Stimulated activated CD4-positive, alpha-beta T cell treated with anti-CD3 and anti-CD28 coated beads, Interleukin-15, amount 100 ng/mL, for 48 hours (primary cell): Measurements from ENCODE around the gene WWOX.

Source experiments
- DNase-seq, 2 donors: peaks; one replicate each; pipeline ENCODE4 v3.0.0-alpha.2; 2020; ENCODE audit warnings: low read depth in 2 of 2

WWOX gene

DNA sequence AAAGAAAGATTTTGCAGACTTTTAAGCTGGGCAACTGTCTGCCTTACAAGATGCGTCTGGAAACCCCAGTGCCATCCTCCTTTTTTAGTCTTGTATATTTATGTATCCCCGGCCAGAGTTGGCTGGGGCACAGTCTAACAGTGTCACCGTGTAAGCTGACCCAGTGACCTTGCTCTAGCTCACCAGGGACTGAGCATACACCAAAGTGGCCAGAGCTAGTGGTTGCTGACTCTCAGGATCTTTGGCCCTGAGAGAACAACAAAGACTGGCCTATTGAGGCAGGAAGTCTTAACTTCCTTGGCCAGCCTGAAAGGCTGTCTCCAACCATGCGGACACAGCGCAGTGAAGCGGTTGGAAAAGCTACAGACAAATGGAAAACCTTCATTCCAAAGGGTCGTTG, 745.2 kb downstream of the WWOX start:
- DNase-seq: no peak

DNA sequence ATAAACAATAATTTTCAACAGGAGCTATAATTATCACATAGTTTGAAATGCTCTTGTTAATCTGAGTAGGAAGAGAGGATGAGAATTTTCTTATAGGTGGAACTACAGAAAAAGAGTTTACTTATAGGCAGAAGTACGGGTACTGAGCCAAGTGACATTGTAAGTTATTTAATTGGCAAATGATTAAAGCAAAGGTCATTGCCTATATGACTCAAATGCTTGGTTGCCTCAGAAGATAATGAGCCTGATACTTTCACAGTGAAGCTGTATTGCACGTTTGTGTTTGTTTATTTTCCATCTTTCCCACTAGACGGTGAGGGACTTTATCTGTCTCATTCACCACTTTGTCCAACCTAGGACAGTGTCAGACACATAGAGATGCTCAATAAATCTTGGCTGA, 751.8 kb downstream of the WWOX start:
- no peak for DNase-seq

DNA sequence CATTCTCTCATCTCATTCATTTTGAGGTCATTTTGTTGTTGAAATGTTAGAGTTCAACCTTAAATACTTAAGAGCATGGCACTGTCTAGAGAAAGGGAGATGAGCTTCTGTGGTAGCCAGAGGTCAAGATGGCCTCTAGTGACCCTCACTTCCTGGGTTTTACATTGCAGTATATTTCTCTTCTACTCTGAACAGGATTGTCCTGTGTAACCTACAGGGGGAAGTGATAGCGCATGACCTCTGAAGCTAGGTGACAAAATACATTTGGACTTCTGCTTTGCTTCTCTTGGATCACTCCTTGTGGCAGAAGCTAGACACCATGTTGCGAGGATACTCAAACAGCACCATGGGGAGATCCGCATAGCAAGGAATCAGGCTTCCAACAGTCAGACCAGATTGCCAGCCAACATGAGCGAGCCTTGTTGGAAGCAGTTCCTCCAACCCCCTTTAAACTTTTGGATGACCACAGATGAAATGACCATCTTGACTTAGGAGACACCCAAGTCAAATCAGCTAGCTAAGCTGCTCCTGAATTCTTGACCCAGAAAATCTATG, 752.7 kb downstream of the WWOX start:
- DNase-seq: no peak

DNA sequence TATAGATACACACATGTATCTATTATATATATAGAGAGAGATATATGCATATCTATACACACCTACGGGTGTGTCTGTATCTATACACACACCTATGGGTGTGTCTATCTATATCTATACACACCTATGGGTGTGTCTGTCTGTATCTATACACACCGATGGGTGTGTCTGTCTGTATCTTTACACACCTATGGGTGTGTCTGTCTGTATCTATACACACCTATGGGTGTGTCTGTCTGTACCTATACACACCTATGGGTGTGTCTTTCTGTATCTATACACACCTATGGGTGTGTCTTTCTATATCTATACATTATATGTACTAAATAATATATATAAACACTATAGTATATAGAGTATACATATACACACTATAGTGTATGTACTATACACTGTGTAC, 762.6 kb downstream of the WWOX start:
- DNase-seq: no peak

DNA sequence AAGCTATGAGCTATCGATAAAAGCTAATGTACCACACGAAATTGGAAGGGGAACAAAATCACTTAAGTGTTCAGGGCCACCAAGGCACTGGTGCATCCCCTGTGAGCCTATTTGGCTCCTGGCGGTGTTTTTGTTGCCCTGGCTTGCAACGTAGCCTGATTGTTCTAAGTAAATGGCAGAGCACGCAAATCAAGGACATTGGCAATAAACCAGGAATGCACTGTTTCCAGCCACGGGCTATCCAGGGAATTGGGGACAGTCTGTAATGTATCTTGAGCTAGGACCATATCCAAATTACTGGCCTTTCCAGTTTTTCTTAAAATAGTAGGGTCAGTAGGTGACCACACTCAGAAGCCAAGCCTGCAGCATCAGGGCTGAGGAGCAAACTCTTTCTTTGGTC, 767.1 kb downstream of the WWOX start:
- DNase-seq: no peak

DNA sequence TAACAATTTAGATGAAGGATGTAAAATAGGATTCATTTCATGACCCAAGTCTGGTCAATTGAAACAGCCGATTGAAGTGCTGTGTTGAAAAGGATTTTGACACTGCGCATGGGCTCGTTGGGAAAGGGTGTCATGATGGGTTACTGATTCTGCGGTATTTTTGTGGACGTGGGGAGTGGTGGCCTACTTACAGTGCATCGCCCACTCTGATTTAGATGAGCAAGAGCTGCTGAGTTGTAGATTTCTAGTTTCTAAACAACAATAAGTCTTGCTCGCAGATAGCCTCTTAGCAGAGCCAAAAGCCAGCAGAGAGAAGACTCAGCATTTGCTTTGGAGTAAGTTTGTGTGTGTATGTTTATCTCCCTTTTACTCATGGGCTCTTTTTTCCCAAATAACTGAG, 770.0 kb downstream of the WWOX start:
- no peak for DNase-seq

DNA sequence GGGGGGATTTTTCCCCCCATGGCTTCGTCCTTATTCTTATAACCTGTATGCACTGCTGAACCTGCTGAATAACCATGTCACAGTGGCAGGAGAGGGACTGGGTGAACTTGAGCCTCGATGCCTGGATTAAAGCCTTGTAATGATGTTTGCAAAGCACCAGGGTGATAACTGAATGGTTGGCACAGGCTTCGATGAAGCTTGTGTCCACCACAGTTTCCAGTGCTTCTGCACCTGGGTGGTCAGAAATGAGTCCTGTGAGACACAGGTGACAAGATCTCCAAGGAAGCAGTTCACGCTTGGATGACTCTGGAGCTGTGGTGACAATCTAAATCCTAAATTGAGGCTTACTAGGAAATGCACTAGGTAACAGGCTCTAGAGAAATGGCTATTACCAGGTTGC, 771.8 kb downstream of the WWOX start:
- DNase-seq: no peak

DNA sequence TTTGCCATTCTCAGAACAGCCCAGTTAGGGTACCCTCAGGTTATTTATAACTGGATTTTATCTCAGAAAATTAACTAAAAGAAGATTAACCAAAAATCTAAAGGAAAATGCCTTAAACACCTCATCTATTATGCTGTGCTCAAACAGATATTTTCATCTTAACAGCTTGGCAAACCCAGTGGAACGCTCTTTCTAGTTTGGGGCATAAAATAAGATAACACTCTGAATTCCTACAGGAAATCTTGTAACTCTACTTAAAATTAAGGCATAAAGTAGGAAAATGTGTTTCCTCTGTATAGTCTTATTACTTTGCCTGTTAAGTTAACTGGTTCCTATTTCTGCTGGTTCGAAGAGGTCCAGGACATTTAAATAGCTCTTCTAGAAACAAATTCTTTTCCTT, 777.2 kb downstream of the WWOX start:
- DNase-seq: no peak

DNA sequence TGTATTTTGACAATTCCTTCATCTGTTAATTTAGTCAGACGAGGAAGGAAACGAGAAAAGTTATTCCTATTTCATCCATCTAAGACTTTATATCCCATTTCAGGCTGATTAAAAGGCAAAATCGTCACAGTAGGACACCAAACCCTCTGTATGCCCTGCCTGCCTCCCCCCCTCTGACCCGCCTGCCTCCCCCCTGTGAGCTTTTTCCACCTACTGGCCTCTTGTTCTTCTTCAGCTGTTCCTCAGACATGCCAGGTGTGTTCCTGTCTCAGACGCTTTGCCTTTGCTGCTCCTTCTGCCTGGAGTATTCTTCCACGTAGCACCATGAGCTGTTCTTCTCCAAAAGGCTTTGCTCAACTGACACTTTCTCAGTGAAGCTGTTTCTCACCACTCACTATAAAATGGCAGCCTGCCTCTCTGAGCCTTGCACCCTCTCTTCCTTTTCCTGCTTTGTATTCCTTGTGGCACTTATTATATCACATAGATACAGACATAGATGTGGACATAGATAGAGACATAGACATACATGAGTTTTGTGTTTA, 777.7 kb downstream of the WWOX start:
- no peak for DNase-seq

DNA sequence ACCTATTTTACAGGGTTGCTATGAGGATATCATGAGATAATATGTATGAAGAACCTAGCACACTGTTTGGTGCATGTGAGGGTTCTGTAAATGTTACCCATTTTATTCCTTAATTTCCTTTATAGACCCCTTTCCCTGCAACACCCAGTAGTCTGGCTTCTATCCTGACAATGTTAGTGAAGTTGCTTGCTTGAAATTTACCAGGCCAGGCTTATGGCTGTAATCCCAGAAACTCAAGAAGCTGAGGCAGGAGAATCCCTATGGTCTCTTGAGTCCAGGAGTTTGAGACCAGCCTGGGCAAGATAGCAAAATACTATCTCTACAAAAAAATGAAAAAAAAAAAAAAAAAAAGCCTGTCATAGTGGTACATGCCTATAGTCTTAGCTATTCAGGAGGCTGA, 779.1 kb downstream of the WWOX start:
- no peak for DNase-seq

DNA sequence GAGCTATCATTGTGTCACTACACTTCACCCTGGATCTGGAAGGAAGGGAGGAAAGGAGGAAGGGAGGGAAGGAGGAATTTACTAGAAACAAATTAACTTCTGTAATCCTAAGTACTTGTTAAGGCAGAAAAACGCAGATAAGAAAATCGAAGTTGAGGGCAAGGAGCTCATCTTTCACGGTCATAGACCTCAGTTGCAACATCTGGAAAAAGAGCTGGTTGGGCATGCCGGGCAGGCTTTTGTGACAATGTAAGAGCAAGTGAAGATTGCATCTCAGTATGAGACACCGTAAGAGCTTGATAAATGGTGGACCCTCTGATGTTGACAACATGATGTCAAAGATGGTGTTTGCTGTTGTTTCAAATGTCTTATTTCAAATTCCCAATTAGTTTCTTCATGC, 779.6 kb downstream of the WWOX start:
- no peak for DNase-seq

DNA sequence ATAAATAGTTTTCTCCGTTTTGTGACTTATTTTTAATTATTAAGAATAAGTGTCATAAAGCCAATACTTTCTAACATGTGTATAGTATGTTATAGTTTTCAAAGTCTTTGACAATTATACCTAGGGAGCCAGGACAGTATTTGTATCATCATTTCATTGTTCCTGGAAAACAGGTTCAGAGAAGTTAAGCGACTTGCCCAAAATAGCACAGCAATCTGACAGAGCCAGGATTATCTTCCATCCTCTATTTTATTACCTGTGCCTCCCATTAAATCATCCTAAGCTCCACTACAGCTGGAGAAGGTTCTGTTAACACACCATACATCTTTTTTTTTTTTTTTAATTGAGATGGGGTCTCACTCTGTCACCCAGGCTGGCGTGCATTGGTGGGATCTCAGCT, 782.7 kb downstream of the WWOX start:
- DNase-seq: no peak

DNA sequence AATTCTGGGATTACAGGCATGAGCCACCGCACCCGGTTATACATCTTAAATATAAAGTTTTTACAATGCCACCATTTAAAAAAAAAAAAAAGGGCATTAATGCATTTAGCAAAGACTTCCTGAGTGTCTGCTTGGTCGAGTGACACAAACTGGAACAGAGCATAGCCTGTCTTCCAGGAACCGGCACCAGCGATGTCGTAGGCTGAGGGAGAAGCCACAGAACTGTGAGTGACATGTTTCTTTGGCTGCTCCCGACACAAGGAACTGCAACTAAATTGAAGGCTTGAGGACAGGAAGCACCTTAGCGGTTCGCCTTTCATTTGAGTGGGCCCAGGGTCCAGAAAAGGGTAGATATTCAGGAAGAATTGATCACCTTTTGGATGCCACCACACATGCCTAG, 783.3 kb downstream of the WWOX start:
- DNase-seq: no peak

DNA sequence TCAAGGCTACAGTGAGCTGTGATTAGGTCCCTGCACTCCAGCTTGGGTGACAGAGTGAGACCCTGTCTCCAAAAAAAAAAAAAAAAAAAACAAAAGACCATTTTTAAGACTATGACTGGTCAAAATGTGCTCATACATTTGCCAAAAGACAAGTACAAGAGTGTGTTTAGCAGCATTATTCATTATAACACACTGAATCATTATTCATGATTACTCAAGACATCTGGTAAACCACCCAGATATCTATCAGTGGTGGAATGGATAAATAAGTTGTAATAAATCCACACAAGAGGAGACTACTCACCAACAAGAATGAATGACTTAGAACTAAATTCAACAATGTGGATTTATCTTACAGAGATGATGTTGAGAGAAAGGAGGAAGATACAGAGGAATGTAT, 784.8 kb downstream of the WWOX start:
- no peak for DNase-seq

DNA sequence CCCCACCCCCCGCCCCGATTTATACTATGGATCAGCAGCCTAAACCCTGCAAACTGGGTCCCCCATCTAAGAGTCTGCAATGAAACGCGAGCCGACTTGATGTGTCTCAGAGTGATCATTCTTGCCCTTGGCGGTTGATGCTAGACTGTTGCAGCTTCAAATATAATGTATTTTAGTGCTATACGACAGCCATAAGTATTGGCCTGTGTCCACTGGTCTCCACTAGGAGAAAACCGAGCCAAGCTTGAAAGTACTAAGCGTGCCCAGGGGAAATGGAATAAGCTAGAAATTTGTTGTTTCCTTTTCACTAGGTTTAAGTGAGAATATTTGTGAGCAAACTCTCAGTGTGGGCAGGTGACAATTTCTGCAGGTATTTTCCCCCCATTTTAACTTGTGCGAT, 789.9 kb downstream of the WWOX start:
- DNase-seq: no peak

DNA sequence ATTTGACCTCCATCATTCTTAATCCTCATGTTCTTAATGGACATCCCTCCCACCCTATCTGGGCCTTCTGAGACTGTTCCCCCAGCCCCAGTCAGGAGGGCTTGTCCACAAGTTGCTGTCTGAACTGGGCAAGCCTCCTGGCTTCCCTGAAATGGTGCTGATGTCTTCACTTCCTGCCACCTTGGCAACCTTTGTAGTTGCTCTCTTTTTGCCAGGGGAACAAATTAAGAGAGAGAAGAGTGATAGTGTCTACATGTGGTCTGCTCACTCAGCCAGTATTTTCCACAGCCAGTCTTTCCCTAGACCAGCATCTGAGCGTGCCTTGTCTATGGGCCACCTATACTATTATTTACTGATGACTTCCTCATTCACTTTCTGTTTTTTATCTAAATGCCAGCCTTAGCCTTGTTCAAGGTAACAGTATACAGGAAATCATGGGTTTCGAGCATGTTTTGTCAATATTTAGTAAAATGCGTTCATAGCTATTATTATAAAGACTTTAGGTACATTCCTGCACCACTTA, 791.0 kb downstream of the WWOX start:
- DNase-seq: no peak

DNA sequence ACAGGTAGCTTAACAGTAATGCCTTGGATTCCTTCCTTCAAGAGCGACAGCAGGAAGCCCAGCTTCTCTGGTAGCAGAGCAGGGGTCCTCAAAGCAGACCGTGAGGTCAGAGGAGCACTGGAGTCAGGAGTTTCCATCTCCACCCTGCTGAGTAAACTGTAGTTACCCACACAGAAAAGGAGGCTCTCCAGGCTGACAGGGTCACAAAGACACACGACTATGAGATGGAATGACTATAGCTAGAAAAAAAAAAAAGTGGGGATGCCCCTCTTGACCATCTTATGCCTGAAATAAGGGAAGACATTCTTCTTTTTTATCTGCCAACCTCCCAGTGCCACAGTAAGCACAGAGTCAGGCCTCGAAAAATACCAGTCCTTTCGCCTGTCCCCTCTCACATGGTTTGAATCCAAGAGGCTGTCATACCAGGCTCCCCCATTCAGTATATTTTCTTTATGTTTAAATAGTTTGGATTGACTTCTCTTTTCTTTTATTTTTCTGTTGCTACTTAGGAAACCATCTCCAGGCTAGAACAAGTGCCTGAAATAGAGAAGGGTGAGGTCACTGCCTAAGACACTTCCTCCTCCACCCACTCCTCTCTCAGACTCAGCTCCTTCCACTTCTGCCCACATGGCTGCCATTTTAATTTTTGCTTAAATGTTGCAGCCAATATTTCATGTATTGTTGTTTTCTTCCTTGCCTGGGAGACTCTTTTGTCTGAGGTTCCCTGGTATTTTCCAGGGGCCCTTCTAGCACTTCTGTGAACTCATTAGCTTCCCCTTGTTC, 793.7 kb downstream of the WWOX start:
- DNase-seq: no peak

DNA sequence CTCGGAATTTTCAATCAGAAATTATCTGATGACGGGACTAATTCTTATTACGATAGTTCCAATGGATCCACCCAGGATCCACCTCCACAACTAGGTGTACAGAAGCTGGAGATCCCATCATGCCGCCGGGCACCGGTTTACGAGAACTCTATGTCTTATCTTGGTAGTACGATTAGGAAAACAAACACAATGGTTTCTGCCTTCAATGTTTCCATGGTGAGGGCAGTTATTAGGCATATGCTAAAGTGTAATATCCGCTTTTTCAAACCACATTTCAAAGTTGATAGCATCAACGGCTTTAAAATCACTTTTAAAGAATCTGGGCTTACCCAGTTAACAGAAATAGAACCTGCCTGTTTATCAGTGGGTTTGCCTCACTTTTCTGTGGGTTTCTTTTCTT, 795.4 kb downstream of the WWOX start:
- no peak for DNase-seq

DNA sequence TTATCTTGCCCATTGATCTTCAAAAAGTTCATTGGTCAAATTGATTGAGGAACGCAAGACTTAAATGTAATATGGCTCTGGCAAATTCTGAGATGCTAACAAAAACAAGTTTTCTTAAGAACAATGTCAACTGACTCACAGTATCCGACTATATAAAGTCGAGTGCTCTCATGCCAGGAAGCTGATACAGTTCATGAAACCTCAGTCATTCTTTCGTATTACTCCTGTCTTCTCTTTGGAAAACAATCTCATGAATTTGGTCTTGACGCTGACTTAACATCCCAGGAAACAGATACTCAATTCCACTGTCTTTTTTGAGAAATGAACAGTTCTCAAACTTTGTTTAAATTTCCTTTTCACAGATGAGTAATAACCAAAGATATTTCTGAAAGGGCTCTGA, 796.2 kb downstream of the WWOX start:
- DNase-seq: no peak

DNA sequence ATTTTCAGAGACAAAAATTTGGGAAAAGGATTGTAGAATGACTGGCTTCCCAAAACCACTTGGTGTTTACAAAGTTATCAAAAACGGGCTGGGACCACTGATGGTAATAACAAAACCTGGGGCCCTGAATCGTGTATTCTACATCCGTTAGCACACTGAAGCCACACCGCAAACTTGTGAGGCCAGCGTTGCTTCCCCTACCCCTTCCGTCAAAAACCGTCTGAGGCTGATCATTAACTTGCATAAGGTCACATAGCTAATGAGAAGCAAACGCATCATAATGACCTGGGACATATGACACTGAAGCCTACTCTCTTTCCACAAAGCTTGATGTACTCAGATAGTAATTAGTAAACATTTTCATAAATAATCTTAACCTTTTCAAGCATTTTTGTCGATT, 796.8 kb downstream of the WWOX start:
- DNase-seq: no peak

DNA sequence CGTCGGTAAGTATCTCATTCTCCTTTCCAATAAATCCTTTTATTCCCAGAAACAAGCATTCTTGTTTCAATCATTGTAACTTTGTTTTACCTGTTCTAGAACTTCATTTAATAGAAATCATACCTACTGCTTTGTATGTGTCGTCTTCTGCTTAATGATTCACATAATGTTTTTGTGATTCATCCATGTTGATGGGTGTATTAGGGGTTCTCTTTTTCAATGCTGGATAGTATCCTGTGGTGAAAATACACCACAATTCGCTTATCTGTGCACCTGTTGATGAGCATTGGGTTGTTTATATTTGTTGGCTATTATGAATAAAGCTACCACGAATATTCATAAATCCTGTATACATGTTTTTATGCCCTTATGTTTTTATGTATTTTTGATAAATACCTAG, 797.8 kb downstream of the WWOX start:
- DNase-seq: no peak

DNA sequence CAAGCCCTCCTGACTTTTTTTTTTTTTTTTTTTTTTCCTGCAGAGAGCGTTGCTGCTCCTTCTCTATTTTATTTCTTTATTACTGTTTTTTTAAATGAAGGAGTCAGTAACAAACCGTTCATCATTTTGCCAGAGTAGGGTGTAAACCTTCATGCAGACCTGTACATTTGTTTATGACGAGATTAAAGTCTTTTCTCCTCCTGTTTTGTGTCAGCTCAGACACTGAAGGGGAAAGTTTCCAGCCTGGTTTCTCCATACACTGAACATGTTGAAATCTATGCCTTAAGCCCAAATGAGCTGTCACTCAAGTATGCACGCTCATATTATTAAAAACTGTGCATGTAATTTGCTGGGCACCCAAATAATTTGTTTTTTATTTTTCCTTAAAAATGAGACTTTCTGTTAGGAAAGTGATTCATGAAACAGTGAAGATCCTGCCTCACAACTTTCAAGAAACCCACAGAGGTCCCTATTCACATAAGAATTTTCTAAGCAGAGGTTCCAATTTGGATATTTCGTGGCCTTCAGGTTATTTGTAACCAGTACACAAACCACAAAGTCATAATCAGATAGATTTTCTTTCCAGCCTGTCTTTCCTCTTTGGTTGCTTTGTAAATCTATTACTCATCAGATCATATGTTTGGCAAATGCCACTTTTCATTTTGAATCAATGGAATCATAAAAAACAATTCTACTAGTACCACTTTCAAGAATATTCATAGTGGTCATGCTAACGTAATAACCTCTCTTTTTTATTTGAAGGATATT, 800.8 kb downstream of the WWOX start:
- no peak for DNase-seq

DNA sequence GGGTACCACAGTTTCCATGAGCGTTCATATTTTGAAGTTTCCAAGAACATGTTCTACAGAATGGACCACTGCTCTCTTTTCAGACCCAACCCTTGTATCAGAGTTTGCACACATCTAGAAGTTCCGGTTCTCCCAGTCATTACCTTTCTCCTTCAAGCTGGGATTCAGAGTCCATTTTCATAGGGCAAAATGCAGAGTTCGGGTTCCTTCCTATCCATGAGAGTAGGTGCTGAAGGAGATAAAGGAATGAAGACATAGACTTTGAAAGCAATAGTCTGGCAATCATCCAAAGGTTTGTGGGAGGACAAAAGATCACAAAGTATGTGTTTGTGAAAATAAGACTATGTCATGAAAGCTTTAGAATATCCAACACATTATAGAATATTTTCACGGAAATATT, 801.5 kb downstream of the WWOX start:
- DNase-seq: no peak
